ENCODE data around the gene TNIK.

GRCh38 chr3:171264758-171265157 lies 195.4 kb downstream of the TNIK start:
- TF ChIP-seq TAF1 (IDR thresholded peaks at IDR 0.05; ENCODE audit: borderline replicate concordance, insufficient read depth, low read length) = no peak
- TF ChIP-seq POLR2AphosphoS5 (IDR thresholded peaks at IDR 0.05; ENCODE audit: low read depth, low read length) = no peak
- no peak for TF ChIP-seq SIN3A (IDR thresholded peaks at IDR 0.05; ENCODE audit: borderline replicate concordance, insufficient read depth, low read length)
- no peak for TF ChIP-seq REST (IDR thresholded peaks at IDR 0.05; ENCODE audit: insufficient read depth in 1 of 2, low read depth in 2 of 2, low read length in 2 of 2)
- no peak for TF ChIP-seq FOXP2 (optimal IDR thresholded peaks at IDR 0.05; ENCODE audit: borderline replicate concordance, extremely low read depth, extremely low read length, insufficient read depth)

Measured in PFSK-1 (cell line).